Stimulated activated CD8-positive, alpha-beta memory T cell treated with anti-CD3 and anti-CD28 coated beads, Interleukin-7, amount 100 ng/mL, for 1 hour (primary cell): Measurements from ENCODE around the gene TADA3.

Experiments
- DNase-seq, 2 donors: peaks; one replicate each; pipeline ENCODE4 v3.0.0-alpha.2; 2020; ENCODE audit warnings: low read depth in 2 of 2

Gene TADA3

DNA sequence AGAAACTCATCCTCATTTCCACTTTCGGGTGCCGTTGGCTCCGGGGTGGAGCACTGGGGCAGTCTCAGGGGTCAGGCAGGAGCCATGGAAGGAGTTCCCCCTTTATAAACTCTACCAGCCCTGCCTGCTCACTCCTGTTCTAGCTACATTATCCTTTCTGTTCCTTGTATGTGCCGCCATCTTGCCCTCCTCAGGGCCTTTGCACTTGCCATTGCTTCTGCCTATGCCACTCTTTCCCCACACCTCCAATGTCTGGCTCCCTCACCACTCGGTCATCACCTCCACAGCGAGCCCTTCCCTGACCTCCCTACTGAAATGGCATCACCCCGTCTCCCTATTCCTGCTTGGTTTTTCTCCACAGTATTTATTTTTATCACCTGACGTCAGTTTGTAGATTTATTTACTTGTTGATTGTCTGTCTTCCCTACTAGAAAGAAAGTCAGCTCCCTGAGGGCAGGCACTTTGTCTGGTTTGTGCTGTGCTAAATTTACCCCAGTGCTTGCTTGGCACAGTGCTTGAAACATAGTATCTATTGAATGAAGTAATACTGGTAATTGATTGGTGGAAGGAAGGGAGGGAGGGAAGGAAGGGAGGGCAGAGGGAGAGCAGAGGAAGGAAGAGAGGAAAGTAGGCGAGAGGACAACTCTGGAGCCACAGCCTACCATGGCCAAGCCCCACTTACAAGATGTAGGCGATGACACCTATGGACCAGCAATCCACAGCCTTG is 31.3 kb downstream of the TADA3 start:
- DNase-seq: no peak

DNA sequence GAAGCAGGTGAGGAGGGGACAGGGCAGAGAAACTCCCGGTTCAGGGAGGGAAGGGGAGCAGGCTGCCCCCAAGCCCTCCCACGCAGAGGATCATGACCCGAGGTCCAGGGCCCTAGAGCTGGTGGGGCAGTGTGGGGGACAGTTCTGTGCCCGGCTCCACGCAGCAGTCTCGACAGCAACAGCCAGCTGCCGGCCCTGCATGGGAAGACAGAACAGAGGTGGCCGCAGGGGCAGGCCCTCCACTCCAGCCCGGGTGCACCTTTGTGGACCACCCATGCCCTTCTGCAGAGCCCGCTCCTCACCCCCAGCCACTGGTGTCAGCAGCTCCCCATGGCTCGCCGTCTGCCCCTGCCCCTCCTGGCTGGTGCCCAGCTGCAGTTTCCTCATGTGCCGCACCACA is 34.8 kb downstream of the TADA3 start:
- no peak for DNase-seq

DNA sequence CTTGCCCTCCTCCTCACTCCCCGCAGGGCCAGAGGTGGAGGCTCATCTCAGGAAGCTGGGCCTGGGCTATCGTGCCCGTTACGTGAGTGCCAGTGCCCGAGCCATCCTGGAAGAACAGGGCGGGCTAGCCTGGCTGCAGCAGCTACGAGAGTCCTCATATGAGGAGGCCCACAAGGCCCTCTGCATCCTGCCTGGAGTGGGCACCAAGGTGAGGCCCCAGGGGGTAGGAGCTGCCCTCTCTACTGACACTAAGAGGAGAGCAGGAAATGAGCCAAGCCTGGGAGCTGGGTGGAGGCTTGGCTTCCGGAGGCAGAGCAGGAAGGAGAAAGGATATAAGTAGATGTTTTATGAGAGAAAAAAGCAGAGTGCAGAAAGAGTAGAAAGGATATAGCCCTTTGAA is 37.6 kb downstream of the TADA3 start:
- no peak for DNase-seq

DNA sequence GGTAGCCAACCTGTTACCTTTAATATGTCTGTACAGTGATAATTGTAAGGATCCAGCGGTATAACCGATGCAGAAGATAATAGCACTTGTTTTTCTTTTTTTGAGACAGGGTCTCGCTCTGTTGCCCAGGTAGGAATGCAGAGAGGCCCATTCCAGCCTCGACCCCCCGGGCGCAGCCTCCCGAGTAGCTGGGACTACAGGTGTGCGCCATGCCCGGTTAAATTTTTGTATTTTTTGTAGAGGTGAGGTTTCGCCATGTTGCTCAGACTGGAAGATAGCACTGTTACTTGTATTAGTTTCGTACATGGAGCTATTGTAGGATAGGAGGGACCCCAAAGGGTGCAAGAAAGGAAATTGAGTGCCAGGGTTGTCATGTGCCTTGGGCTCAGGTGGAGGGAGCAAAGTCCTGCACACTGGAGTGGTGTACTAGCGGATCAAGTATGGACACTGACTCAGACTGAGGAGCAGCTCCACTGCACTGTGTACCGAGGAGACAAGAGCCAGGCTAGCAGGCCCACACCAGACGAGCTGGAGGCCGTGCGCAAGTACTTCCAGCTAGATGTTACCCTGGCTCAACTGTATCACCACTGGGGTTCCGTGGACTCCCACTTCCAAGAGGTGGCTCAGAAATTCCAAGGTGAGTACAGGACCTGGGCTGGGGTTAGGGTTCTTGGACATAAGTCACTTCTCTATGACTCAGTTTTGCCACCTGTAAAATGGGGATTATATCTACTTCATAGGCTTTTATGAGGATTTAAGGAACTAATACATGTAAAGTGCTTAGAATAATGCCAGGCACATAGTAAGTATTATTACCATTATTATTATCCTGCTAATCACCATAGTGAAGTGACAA is 41.5 kb downstream of the TADA3 start:
- DNase-seq: no peak

DNA sequence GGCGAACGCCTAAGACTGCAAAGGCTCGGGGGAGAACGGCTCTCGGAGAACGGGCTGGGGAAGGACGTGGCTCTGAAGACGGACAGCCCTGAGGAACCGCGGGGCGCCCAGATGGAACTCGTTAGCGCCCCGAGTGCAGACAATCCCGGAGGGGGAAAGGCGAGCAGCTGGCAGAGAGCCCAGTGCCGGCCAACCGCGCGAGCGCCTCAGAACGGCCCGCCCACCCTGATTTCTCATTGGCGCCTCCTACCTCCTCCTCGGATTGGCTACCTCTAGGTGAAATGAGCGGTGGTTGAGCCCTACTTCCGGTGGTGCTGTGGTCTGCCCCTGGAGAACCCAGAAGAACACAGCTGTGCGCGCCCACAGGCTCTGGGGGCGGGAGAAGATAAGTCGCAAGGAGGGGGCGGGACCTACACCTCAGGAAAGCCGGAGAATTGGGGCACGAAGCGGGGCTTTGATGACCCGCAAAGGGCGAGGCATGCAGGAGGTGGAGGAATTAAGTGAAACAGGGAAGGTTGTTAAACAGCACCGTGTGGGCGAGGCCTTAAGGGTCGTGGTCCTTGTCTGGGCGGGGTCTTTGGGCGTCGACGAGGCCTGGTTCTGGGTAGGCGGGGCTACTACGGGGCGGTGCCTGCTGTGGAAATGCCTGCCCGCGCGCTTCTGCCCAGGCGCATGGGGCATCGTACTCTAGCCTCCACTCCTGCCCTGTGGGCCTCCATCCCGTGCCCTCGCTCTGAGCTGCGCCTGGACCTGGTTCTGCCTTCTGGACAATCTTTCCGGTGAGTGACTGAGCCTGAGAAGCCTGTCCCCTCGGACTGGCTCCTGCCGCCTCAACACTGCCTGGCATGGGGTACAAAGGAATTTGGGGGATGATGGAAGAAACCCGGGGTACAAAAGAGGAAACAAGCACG is 42.4 kb downstream of the TADA3 start, which contains the start of gene OGG1:
OGG1 (plus strand) TSS at position 308 of the 911 bp plus-strand sequence; CDS start at position 643, 335 bp downstream.
- DNase-seq: peak; percentile 84 to 89

DNA sequence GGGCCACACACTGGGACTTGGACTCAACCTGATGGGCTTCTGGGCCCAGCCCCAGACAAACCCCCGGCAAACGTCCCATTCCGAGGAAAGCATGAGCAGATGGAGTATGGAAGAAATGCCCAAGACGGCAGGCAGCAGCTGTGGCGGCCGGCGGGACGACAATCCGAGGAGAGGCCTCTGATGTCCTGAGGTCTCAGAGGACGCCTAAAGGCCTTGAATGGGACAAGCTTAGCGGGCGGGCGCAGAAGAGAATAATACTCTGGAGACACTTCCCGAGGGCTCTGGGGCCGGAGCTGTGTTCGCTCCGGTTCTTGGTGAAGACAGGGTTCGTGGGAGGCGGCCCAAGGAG is 43.0 kb downstream of the TADA3 start:
- DNase-seq: no peak

DNA sequence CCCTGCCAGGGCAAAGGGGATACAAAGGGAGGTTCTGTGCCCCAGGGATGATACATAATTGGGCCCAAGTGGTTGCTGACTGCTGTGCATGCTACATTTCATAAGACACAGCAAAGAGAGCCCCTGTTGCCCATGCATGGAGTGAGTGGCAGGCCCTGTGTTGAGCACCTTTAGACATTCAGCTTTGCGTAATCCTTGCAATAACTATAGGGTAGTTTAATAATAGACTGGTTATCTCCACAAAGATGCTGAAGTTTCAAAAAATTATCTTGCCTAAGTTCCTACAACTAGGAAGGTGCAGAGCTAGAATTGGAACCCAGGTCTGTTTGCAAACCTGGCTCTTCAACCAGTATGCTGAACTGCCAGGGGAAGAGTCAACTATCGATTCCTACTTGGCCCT is 44.2 kb downstream of the TADA3 start:
- DNase-seq: no peak

DNA sequence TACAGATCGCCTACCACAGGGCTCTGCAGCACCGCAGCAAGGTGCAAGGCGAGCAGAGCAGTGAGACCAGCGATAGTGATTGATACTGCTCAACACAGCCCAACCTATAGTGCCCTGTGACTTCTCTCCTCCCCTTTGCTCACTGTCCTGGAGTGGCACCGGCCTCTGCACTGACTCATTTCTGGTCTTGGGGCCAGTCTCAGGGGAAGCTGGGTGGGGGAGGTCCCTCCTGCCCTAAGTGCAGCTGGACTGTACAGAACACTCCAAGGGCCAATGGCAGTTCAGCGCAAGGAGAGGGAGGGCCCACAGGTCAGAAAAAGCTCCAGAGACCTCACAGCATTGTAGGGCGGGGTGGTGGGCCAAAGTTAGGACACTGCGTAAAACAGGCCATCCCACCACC is 45.0 kb downstream of the TADA3 start:
- no peak for DNase-seq

DNA sequence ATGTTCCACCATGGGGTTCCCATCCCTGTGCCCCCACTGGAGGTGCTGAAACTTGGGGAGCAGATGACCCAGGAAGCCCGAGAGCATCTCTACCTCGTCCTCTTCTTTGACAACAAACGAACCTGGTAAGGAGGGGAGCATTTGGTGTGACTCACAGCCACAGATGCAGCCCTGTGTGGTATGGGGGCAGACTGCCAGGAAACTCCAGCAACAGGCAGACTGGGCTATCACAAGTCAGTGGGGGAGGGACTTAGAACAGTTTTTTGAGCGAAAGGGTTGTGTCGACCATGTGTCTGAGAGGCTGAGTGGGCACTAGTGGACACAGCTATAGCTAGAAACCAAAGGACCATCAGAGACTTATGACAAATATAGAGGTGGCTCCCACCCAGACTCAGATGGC is 45.9 kb downstream of the TADA3 start:
- DNase-seq: no peak

DNA sequence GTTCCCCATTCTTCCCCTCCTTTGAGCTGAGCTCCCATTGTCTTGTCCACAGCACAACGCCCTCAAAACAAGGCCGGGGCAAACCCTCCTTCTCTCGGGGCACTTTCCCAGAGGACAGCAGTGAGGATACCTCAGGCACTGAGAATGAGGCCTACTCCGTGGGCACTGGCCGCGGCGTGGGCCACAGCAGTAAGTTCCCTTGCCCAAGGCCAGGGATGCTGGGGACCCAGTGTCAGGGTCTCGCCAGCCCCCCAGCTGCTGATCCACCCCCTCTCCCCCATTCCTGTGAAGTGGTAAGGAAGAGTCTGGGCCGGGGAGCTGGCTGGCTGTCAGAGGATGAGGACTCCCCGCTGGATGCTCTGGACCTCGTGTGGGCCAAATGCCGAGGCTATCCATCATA is 46.8 kb downstream of the TADA3 start:
- no peak for DNase-seq

DNA sequence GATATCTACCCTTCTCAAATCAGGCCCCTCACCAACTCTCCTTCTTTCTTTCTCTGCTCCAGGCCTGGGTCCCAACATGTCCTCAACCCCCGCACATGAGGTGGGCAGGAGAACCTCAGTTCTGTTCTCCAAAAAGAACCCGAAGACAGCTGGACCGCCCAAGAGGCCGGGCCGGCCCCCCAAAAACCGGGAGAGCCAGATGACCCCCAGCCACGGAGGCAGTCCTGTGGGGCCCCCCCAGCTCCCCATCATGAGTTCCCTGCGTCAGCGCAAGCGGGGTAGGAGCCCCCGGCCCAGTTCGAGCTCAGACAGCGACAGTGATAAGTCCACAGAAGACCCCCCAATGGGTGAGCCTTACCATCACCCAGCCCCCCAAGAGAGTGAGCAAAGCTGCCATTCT is 48.1 kb downstream of the TADA3 start:
- no peak for DNase-seq

DNA sequence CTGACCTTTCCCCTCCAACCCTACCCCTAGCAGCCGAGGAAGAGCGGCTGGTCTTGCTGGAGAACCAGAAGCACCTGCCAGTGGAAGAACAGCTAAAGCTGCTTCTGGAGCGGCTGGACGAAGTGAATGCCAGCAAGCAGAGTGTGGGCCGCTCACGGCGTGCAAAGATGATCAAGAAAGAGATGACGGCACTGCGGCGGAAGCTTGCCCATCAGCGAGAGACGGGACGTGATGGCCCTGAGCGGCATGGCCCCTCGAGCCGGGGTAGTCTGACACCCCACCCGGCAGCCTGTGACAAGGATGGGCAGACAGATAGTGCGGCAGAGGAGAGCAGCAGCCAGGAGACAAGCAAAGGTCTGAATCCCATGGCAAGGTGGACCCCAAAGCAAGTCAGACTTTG is 48.7 kb downstream of the TADA3 start:
- no peak for DNase-seq

DNA sequence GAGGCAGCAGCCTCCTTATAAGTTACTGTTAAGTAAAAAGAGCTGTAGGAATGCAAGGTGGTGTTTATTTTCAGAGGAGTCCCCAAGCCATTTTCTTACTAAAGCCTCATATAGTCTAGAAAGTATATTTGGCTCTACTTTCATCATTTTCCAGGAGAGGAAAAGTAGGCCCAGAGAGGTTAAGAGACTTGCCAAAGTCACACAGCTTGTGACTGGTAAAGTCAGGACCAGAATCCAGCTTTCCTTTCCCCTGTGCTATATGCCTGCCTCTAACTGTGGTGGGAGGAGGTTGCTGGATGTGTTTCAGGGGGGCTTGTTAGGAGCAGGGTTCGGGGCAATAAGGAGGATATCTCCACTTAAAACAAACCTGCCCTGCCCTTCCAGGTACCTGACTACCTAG is 49.7 kb downstream of the TADA3 start:
- no peak for DNase-seq

DNA sequence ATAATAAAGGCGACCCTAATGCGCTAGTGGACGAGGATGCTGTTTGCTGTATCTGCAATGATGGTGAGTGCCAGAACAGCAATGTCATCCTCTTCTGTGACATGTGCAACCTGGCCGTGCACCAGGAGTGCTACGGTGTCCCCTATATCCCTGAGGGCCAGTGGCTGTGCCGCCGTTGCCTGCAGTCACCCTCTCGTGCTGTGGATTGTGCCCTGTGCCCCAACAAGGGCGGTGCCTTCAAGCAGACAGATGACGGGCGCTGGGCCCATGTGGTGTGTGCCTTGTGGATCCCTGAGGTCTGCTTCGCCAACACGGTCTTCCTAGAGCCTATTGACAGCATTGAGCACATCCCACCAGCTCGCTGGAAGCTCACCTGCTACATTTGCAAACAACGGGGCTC is 53.1 kb downstream of the TADA3 start:
- no peak for DNase-seq

DNA sequence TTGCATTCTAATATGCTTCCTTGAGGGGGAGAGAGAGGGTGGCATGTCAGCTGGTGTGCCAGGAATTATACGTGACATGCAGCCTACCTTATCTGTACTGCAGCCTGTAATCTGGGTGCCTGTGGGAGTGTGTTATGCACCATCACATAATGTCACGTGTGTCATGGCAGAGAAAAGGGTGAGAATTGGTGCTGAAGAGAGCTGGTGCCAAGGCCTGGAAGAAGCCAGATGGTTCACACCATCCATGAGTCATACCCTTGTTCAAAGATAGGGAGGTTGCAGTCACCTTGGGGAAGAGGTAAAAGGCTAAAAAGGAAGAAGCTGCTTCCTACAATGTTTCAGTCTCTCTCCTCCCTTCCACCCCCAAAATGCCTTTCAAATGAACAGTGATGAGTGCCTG is 55.4 kb downstream of the TADA3 start:
- no peak for DNase-seq

DNA sequence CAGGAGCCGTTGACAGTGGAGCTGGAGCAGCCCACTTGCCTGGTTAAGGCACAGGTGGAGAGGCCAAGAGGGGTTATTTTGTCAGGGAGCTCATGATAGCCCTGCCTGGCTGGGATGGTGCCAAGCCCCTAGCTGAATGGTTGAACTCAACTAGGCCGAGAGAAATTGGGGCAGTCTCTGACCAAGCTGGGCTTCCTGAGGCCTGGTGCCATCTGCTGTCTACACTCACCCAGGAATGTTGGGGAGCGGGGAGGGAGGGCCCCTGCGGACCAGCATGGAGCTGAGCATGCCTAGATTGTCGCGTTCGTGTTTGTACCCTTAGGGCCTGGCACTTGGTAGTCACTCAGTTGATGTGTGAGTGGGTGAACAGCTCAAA is 59.5 kb downstream of the TADA3 start:
- DNase-seq: no peak

DNA sequence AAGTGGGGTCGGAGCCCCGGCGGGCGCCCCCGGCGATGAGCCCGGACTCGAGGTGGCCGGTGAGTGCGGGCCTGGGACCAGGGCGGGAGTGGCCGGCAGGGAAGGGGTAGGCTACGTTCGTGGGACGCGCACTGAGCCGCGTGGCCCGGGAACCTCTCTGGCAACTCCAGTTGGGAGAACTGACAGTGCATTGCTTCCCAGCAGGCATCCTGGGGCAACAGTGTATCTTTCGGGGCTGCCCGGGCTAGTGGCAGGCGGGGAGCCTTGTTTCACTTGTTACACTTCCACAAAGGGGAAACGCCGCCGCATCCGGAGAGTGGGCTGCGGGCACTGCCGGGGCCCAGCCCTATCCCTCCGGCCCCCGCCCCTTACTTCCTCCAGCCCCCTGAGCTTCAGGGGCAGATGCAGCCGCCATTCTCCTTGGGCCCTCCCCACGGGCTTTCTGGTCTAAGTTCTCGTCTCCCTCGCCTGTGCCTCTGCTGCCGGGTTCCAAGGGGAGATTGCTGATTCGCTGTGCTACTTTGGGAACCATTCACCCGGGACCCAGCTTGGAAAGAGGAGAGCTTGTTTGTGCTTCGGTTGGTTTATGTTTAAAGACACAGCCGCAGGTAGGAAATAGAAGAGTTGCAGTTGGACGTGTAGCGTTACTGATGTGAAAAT is 60.1 kb downstream of the TADA3 start:
- no peak for DNase-seq

DNA sequence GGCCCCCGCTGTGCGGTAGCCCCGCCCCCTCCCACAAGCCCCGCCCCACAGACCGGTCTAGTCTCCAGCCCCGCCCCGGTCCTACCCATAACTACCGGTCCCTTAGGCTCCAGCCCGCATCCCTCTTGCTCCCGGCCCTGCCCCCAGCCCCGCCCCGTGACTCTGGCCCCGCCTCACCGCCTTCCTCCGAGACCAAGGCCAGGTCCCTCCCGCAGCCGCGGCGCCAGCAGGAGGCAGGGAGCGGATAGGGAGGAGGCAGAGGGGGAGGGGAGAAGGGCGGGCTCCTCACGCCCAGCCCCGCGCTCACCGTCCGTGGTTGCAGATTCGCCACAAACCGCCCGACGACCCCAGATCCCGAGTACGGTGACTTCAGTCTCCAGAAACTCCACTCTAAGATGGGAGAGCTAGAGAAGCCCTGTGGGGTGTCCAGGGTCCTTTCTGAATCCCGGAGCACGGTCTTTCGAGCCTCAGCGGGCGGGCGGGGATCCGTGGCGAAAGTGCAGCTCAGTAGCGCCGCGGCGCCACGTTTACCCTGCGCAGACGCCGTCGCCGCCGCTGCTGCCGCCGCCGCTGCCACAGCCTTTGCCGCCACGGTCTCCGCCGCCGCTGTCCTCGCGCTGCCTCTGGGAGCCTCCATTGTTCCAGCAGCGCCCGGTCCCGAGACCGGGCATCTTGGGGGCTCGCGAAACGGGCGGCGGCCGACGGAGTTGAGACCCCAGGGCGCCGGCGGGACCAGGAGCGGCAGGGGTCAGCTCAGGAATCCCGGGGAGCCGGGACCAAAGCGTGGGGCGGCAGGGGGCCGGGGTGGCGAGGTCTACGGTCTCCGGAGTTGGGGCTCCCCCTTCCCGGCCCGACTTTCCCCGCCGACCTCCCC is 60.8 kb downstream of the TADA3 start, which contains the start of gene BRPF1:
BRPF1 (plus strand) TSS at position 530 of the 874 bp plus-strand sequence. CDS start 2,406 bp downstream, outside the sequence.
- peak; percentile 98 to 99 for DNase-seq

DNA sequence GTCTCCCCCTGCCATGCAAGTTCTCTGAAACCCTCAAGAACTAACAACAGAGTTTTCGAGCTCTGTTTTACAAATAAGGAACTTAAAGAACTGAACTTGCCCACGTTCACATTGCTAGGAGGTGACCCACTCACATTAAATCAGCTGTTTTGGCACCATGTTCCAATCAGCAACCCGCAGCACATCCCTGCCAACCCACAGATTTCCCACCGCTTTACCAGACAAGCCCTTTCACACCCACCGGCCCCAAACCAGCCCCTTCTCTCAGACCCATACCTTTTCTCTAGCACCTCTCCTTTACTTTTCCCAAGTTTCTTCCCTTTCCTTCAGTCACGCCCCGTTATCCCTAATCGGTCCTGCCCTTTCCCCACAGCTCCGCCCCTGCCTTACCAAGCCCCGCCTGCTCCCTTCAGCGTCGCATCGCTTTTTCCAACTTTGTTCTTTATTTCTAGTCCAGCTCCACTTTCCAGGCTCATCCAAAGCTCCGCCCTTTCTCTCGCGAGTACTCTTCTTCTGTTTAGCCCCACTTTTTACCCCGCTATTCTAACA is 61.5 kb downstream of the TADA3 start:
- no peak for DNase-seq
